Astrocyte of the hippocampus (primary cell): ENCODE measurements around the gene RBM47.

Experiments used
- DNase-seq: peaks from one replicate; pipeline ENCODE4 v3.0.0; 2011; ENCODE audit warnings: low read depth, low spot score

RBM47 gene

DNA sequence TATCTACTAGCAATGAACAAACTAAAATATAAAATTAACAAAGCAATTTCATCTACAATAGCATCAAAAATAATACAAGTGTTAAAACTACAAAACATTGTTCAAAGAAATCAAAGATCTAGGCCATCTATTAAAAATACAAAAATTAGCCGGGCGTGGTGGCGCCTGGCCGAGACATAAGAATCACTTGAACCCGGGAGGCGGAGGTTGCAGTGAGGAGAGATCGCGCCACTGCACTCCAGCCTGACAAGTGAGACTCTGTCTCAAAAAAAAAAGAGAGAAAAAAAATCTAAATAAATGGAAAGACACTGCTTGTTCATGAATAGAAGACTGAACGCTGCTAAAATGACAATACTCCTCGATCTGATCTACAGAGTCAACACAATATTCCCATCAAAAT lies 139.2 kb downstream of the RBM47 start:
- no peak for DNase-seq

DNA sequence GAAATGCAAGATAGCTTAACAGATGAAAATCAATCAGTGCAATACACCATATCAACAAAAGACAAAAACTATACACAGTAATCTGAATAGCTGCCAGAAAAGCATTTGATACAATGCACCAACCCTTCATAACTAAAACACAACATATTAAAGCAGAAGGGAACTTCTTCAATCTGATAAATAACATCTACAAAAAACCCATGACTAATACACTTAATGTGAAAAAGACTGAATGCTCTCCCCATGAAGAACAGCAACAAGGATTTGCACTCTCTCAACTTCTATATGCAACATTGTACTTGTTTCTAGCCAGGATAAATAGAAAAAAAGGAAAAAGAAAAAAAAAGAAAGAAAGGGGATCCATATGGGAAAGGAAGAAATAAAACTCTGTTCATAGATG lies 139.7 kb downstream of the RBM47 start:
- DNase-seq = no peak

DNA sequence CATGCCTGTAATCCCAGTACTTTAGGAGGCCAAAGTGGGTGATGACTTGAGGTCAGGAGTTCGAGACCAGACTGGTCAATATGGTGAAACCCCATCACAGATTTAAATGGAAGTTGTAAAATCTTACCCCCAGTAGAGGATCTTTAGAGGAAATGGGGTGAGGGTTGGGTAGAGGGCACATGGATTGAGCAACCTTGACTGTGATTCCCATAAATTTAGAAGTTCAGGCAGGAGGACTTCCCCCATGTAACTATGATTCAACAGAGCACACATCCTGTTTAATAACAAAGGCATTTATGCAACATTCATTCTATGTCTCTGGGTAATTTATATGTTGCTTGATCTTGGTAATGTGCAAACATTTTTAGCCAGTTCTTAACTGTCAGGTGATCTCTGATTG lies 143.1 kb downstream of the RBM47 start:
- DNase-seq = no peak

DNA sequence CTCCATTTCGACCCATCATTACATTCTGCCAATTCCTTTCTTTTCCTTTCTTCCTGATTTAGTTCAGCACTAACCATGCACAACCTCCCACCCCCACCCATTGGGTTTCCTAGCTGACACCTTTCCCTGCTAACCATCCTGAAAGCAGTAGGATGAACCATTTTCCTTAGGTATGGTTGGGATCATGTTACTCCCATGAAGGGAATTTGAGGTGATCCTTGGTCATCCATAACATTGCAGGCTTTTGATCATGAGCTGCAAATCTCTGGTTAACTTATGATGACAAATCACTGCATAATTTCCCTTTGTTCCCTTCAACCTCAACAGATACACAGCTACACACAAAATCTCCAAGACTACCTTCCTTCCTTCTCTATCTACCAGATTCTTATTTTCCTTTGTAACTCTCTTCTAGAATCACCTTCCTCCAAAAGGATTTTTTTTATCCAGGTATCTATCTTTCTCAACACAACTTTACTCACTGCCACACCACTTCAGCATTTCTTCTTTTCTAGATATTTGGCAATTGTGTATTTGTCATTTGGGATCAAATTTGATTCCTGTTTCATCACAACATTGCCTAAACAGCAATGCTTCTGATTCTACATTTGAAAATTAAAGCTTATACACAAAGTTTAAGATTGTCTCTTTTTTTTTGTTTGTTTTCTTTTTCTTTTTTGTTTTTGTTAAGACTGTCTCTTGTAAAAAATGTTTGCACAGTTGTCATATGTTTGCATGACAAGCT lies 145.1 kb downstream of the RBM47 start:
- no peak for DNase-seq

DNA sequence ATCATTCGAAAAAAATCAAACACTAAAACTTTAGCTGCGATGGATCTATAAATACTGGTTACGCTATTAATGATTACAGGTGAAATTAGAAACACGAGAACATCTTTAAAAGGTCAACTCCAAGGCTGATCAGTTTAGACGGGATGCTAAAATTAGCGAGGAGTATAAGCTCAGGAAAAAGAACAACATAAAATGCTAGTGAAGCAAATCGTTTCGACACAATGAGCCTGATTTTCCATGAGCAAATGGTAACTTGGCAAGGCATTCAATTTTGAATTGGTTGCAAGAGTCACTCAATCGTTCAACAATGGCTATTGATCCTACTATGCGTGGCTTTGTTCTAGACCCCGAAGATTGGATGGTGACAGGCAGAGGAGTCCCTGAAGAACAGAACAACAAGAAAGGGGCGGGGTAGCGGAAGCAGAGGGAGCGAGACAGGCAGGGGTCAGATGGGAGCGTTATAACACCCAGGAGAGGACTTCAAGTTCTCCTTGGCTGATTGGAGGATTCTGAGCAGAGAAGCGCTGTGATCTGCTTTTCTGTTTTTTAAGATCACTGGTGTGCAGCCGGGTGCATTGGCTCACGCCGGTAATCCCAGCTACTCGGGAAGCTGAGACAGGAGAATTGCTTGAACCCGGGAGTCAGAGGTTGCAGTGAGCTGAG lies 146.5 kb downstream of the RBM47 start:
- DNase-seq = no peak

DNA sequence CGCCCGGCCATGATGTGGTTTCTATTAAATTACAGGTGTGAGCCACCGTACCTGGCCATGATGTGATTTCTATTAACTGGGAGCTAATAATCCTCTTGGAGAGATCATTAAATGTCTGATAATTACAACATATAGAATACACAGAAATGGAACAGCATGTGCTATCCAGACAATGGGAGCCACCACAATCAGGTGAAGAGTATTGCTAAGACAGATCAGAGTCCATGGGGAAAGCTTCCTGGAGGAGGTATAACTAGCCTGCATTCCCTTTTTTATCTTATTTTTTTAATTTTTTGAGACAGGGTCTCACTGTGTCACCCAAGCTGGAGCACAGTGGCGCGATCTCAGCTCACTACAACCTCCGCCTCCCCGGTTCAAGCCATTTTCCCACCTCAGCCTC lies 147.7 kb downstream of the RBM47 start:
- no peak for DNase-seq

DNA sequence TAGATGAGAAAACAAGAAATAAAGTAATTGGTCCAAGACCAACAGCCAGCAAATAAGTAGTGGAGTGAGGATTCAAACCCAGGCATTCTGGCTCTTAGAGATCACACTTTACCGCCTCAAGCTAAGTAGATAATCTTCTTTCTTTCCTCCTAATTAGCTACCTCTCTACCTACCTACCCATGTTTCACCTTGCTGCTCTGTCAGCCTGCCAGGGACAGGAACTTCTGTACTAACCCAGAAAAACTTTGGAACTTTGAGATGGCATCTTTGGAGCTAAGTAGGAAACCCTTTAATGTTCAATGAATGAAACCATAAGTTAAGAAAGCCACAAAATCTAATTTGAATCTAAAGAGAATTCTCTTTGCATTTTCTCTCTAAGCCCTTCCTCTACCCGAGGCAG lies 149.4 kb downstream of the RBM47 start:
- DNase-seq = no peak

DNA sequence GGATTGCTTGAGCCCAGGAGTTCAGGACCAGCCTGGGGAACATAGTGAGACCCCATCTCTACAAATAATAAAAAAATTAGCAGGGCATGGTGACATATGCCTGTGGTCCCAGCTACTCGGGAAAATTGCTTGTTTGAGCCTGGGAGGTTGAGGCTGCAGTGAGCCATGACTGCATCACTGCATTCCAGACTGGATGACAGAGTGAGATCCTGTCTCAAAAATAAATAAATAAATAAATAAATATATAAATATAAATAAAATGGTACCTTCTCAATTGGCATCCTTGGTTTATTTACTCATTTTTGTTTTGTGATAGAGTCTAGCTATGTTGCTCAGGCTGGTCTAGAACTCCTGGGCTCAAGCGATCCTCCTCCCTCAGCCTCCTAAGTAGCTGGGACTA lies 150.3 kb downstream of the RBM47 start:
- no peak for DNase-seq

DNA sequence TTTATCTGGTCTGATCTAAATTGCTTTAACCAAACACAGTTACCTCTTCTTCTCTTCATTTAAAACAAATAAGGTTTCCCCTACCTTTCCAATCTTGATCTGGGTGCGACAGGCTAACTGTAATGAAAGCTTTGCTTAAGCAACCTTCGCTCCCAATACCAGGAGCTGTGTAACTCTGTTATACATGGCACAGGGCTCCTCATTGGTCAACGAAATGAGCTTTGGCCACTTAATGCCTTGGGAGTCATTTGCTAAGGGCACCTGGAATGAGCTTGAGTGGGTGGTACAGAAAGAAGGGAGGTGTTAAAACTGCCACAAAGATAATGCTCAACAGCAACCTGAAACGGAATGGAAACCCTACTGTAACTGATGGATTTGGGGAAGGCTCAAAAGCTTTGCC lies 154.1 kb downstream of the RBM47 start:
- no peak for DNase-seq

DNA sequence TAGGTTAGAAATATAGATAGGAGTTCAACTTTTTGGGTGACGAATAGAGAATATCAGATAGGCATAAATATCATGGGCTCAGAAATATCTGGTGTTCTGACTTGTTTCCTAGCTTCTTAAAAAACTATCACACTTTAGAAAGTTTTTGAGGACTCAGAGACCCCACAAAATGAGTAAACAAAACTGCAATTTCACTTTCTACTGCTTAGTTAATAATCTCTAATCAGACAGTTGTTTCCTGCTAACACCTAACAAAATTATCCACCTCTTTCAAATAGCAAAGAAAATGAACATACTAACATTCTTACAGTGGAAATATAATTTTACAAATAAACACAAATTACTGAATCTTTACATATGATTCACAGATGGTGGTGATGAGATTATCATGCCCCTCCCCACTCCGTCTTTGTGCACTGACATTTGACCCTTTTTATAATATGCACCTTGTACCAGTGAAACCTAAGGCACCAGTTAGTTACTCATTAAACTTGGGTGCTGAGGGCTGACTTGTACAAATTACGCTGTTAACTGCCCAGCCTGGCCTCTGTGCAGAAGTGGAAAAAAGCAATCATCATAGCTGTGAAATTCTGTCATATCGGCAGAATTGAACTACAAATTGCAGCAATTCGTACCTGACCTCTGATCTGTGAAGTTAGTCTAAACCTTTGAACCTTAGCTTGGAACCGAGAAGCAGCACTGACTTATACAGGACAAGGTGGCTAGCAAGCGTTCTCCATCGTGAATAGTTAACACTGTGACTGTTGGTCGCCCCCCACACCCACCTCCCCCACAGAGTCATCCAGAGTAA lies 155.9 kb downstream of the RBM47 start:
- DNase-seq = no peak

DNA sequence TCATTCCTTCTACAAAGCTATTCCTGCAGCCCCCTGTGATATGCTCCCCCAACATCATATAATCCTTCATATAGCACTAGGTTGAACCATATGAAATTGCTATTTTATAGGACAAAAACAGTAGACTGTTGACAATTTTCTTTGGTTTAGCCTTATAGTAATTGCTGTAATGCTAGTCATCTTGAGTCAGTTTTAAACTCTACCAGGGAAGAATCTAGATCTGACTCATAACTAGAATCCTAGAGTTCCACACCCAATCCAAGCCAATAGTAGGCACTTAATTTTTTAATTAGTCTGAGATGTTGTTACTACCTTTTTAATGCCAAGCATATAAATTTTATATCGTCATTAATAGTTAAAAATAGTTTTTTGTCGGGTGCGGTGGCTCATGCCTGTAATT lies 157.7 kb downstream of the RBM47 start:
- no peak for DNase-seq

DNA sequence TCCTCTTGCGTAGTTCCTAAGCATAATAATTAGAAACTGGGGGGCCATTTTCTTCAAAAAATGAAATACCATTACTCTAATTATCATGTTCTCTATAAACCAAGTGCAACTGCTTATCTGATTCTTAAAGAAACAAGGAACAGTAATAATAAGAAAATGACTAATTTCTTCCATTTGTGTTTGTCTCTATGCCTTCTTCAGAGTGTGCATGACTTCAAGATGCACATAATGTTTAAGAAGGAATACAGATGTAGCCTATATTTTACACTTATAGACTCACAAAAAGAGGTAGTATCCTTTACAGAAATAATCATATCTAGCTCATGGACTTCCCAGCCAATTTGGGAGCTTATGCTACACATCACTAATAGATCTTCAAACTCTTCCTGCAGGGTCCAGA lies 162.9 kb downstream of the RBM47 start:
- no peak for DNase-seq

DNA sequence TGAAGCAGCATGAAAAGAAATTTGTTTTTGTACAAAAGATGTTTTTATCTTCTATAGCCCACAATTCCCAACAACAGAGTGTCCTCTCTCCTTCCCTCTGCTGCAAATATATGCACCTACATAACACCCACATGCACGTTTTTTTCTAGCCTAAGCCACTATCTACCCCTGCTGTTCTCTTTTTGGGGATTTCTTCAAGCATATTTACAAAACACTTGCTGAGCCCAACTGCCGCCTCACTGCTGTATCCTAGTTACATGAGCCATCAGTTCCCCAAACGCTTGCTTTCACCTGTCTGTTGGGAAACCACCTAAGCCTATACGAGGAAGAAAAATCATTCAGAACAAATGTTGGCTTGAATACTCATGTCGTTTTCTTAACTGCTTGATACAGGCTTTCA lies 167.3 kb downstream of the RBM47 start:
- DNase-seq = no peak

DNA sequence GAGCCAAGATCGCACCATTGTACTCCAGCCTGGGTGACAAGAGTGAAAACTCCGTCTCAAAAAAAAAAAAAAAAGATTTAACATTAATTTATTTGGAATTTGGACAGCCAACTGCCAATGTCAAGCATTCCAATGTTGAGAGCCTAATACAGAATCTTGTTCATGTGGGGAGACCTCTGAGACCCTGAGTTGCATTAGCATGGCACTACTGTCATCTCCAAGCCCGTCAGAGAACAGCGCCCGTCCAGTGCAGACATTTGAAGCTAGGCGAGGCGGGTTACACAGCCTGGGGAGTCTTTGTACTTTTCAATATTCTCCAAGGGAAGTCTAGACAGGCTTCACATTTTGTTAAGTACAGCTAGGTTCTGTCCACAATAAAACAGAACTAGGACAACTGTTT lies 167.8 kb downstream of the RBM47 start:
- no peak for DNase-seq

DNA sequence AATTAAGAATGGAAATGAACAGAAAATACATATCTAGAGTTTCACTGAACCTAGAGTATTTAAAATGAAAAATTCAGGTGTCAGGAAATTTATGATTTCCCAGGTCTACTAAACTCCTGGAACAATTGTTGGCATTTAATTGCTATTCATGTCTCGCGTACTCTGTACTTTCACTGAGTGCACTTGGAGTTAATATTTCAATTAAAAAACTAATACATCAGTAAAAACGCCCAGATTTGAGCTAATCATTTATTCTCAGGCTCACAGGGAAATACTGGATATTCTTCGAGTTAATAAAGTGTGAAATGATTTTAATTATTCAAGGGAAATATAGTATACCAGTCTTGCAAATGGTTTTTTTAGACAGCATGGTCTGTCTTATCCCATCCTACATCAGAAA lies 168.6 kb downstream of the RBM47 start:
- DNase-seq = no peak

DNA sequence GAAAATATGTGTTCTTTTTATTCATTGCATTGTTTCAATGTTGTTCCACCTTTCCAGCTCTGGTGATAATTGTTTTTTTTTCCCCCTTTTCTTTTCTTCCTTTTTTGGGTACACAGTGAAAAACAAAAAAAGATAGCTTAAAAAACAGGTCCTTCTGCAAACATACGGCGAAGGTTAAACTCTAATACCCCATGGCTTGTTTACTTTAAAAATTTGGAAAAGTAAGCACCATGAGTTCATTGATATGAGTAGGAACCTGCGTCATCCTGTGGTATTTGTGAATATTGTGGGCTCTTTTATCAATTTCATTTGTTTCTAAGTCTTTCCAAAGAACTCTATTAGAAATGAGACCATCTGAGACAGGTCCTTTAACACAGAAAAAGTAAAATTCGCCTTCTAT lies 171.0 kb downstream of the RBM47 start:
- no peak for DNase-seq

DNA sequence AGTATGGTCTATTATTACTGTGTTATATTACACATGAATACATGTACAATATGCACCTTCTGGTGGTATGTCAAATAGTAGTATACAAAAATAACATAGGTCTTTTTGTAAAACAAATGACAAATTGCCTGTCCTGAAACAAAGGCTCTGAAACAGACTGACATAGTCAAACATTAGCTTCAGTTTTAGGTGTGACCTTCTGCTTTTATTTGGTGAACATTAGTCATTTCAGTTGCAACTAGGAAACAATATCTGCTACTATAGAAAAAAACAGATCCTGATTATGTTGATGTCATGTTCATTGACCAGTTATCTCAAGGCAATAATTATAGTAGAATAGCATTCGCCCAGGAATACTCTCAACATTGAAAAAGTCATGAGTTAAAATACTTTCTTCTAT lies 171.6 kb downstream of the RBM47 start:
- DNase-seq = no peak

DNA sequence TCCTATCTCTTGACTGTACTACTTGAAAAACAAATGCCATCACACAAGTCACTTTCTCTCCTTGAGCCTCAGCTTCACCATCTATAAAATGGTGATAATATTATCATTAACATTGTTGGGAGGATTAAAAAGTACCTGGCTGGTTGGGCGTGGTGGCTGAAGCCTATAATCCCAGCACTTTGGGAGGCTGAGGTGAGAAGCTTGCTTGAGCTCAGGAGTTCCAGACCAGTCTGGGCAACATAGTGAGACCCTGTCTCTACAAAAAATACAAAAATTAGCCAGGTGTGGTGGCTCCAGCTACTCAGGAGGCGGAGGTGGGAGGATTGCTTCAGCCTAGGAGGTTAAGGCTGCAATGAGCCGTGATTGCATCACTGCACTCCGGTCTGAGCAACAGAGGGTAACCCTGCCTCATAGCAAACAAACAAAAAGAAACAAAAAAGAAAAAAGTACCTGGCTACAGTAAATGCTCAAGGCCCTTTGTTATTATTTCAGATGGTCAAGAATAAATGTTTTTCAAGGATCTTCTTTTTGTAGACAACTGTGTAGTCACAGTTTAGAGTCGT lies 174.2 kb downstream of the RBM47 start:
- DNase-seq = no peak

DNA sequence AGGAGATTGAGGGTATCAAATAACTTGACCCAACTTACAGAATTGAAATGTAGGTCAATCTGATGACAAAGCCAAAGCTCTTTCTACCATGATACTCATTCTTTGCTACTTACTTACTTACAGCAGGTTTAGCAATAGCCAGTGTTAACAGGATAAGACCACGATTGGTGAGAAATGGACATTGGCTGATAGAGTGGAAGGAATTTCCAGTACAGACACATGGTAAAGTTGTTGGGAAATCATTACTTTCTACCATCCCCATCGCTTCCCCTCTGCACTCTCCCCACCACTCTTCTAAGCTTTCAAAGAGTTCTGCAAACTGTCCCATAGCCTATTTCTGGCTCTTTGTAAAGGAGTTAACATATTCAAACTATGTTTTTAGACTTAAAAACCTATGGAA lies 174.8 kb downstream of the RBM47 start:
- DNase-seq = no peak

DNA sequence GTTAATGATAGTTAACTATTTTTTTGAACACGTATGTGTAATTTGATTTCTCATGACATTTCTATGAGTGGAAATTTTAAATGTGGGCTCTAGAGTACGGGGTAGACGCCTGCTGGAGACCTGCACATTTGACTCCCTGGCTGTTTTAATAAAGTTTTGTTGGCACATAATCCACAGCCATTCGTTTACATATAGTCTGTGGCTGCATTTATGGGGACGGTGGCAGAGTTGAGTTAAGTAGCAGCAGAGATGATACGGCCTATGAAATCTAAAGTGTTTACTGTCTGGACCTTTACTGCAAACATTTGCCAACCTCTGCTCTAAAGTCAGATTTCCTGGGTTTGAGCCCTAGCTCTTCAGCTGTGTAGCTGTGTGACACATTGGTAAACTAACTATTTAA lies 175.8 kb downstream of the RBM47 start:
- no peak for DNase-seq

DNA sequence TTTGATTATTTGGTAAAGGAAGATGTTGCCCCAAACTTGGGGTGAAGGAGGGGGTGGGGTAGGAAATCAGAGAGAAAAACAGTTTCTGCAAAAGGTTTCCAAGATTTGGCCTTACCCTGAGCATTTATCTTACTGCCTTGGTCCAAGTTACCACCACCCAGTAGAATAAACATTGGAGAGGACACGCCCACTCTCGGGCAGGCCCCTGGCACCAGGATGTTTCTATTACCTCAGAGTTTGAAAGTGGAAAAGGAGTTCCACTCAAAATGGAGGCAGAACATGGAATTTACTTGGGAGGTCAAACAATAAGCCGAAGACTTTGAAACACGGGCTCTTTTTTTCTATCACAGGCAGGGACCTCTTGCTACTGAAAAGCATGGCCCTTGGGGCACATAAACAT lies 180.8 kb downstream of the RBM47 start:
- DNase-seq = no peak

DNA sequence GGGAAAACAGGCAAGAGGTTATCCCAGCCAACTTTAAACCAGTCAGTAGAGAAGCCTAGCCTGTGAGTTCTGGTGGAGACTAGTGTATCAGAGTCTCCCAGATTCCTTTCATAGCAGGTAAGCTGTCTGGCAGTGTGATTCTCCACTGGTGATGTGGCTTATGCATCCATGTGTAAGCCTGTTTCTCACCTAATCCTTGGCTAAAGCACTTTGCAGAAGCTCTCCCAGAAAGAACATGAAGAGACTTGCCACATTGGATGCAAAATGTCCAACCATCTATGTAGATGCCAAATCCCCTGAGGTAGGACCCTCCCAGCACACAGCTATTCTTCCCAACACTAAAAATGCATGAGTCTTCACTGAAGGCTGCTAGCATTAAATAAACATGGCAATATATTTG lies 182.8 kb downstream of the RBM47 start:
- peak; percentile 28 for DNase-seq
